Activated T-cell treated with anti-CD3 and anti-CD28 coated beads, Interleukin-2, amount 50 U/mL, for 24 hours (primary cell): ENCODE measurements around the gene TAS1R2.
"Not testable (repeated sequence)": the region's sequence is repeated elsewhere in the genome, so short reads cannot be mapped to it uniquely, and the experiment has no call there.

Experiments used
- DNase-seq: peaks from one replicate; pipeline ENCODE4 v3.0.0-alpha.2; 2020
- H3K27ac Mint-ChIP-seq: 2 replicates; pipeline ENCODE4 v1.8.0; 2020; ENCODE audit warnings: mild to moderate bottlenecking, mixed read lengths
- H3K27me3 Mint-ChIP-seq: 2 replicates; pipeline ENCODE4 v1.8.0; 2020; ENCODE audit warnings: mixed read lengths
- H3K36me3 Mint-ChIP-seq: 2 replicates; pipeline ENCODE4 v1.8.0; 2020; ENCODE audit warnings: low read depth, mixed read lengths
- H3K4me1 Mint-ChIP-seq: 2 replicates; pipeline ENCODE4 v1.8.0; 2020; ENCODE audit warnings: low read depth, mixed read lengths
- H3K4me3 Mint-ChIP-seq: 2 replicates; pipeline ENCODE4 v1.8.0; 2020; ENCODE audit warnings: mild to moderate bottlenecking, moderate library complexity, mixed read lengths
- H3K9me3 Mint-ChIP-seq: 2 replicates; pipeline ENCODE4 v1.8.0; 2020; ENCODE audit warnings: mixed read lengths

TAS1R2 gene

DNA sequence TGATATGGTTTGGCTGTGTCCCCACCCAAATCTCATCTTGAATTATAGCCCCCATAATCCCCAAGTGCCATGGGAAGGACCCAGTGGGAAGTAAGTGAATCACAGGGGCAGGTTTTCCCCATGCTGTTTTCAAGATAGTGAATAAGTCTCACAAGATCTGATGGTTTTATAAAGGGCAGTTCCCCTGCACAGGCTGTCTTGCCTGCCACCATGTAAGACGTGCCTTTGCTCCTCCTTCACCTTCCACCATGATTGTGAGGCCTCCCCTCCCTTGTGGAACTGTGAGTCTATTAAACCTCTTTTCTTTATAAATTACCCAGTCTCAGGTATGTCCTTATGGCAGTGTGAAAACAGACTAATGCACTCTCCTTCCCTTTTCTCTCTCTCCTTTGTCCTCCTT, 27.1 kb downstream of the TAS1R2 start:
- H3K36me3 Mint-ChIP-seq, H3K9me3 Mint-ChIP-seq, H3K4me1 Mint-ChIP-seq, H3K4me3 Mint-ChIP-seq, H3K27ac Mint-ChIP-seq, DNase-seq: not testable (repeated sequence)
- H3K27me3 Mint-ChIP-seq, result peaks cover 38% of the 10 kb centered on the region

GRCh38 chr1:18831656-18832055, 27.8 kb downstream of the TAS1R2 start:
- no peak for DNase-seq
- no peaks in the 10 kb centered on the region for H3K36me3 Mint-ChIP-seq

GRCh38 chr1:18830596-18830995, 28.9 kb downstream of the TAS1R2 start:
- peaks cover 37% of the 10 kb centered on the region for H3K27me3 Mint-ChIP-seq
- H3K36me3 Mint-ChIP-seq, result no peaks in the 10 kb centered on the region
- peaks cover 2% of the 10 kb centered on the region for H3K9me3 Mint-ChIP-seq
- H3K4me3 Mint-ChIP-seq, result no peak overlapping the region
- DNase-seq, result no peak
- no peak overlapping the region for H3K27ac Mint-ChIP-seq
- no peaks in the 10 kb centered on the region for H3K4me1 Mint-ChIP-seq

More at GRCh38 chr1:18831656-18832055, 27.8 kb downstream of the TAS1R2 start:
- Mint-ChIP-seq H3K27ac (no peak overlapping the region), H3K27me3 (peaks cover 34% of the 10 kb centered on the region), H3K4me1 (no peaks in the 10 kb centered on the region), H3K9me3 (peaks cover 2% of the 10 kb centered on the region), H3K4me3 (no peak overlapping the region)

DNA sequence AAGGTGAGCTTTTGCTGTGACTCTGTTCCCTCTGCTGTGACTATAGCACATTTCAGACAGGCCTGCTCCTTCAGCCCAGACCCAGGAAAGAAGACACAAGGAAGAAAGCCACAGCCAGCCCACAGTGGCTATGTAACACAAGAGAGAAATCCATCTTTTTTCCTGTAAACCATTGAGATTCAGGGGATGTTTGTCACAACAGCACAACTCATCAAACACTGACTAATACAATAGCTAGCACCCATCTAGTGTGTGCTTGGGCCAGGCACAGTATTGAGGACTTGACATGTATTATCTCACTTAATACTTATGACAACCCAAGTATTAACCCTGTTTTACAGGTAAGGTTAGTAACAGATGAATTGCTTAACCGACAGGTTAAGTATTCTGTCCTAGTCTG, 29.8 kb downstream of the TAS1R2 start:
- no peaks in the 10 kb centered on the region for H3K36me3 Mint-ChIP-seq
- H3K4me1 Mint-ChIP-seq, result no peaks in the 10 kb centered on the region
- H3K4me3 Mint-ChIP-seq, result no peak overlapping the region
- H3K27ac Mint-ChIP-seq, result no peak overlapping the region
- peaks cover 2% of the 10 kb centered on the region for H3K9me3 Mint-ChIP-seq
- peaks cover 28% of the 10 kb centered on the region for H3K27me3 Mint-ChIP-seq
- DNase-seq, result no peak

- peaks cover 2% of the 10 kb centered on the region for H3K9me3 Mint-ChIP-seq
- no peaks in the 10 kb centered on the region for H3K4me1 Mint-ChIP-seq
- no peak overlapping the region for H3K27ac Mint-ChIP-seq
- no peak overlapping the region for H3K4me3 Mint-ChIP-seq
- DNase-seq, result no peak
- peaks cover 27% of the 10 kb centered on the region for H3K27me3 Mint-ChIP-seq
- H3K36me3 Mint-ChIP-seq, result no peaks in the 10 kb centered on the region
Observed at GRCh38 chr1:18828224-18828623, 31.2 kb downstream of the TAS1R2 start.

GRCh38 chr1:18823438-18823837, 36.0 kb downstream of the TAS1R2 start:
- Mint-ChIP-seq H3K4me3 (no peak overlapping the region), H3K36me3 (no peaks in the 10 kb centered on the region), H3K27ac (no peak overlapping the region), H3K4me1 (no peaks in the 10 kb centered on the region), H3K9me3 (no peaks in the 10 kb centered on the region), H3K27me3 (peaks cover 45% of the 10 kb centered on the region)
- no peak for DNase-seq

GRCh38 chr1:18820791-18821641, 38.4 kb downstream of the TAS1R2 start:
- no peak overlapping the region for H3K27ac Mint-ChIP-seq
- H3K4me3 Mint-ChIP-seq, result no peak overlapping the region
- DNase-seq, result peak; percentile 79
- no peaks in the 10 kb centered on the region for H3K4me1 Mint-ChIP-seq
- peaks cover 47% of the 10 kb centered on the region for H3K27me3 Mint-ChIP-seq
- no peaks in the 10 kb centered on the region for H3K36me3 Mint-ChIP-seq
- no peaks in the 10 kb centered on the region for H3K9me3 Mint-ChIP-seq

DNA sequence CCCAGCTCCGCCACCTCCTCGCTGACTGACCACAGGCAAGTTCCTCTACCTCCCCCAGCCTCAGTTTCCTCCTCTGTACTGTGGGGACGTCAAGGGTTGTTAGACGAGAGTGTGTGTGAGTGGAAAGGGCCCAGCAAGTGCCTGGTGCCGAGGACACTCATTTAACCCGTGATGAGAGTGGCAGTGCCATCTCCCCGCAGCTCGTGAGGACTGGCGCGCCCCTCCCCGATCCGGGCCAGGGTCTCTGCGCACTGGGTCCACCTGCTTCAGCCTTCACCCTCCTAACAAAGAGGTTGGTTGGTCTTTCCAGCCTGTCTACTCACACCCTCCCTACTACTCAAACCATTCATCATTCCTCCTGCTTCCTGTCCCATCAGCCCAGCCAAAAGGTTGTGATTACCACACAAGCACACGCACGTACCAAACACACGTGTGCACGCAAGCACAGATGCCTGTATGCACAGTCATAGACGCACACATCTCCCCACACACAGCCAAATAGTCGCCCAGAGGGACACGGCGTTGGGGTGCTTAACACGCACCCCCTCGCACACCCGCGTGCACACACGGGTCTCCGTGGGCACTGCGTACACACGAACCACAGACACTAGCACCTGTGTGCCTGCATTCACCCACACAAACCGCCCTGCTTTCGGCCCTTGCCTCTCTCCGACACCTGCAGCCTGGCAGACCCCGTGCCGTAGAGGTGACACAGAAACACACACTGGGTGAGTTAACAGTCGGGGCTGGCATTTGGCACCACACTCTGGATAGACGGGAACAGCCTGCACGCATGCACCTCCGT, 39.3 kb downstream of the TAS1R2 start:
- Mint-ChIP-seq H3K4me3 (no peak overlapping the region), H3K4me1 (no peaks in the 10 kb centered on the region), H3K9me3 (no peaks in the 10 kb centered on the region), H3K36me3 (no peaks in the 10 kb centered on the region), H3K27me3 (peaks cover 44% of the 10 kb centered on the region), H3K27ac (no peak overlapping the region)
- no peak for DNase-seq

DNA sequence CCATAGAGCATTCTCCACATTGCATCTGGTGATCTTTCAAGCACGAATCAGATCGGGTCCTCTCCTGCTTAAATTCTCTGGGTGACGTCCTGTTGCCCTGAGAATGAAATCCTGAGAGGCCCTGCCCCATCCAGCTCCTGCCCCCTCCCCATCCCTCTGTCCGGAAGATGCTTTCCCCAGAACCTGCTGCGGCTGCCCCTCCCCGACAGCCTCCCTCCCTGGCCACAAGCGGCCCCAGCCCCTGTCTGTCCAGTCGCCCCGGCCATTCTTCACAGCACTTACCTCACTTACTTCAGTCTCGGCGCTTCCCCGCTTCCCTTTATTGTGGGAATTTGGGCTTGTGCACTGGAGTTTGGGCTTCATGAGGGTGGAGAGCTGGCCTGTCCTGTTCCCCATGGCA, 40.3 kb downstream of the TAS1R2 start:
- H3K4me1 Mint-ChIP-seq, result no peaks in the 10 kb centered on the region
- no peak overlapping the region for H3K27ac Mint-ChIP-seq
- no peaks in the 10 kb centered on the region for H3K36me3 Mint-ChIP-seq
- peaks cover 44% of the 10 kb centered on the region for H3K27me3 Mint-ChIP-seq
- H3K4me3 Mint-ChIP-seq, result no peak overlapping the region
- DNase-seq, result no peak
- no peaks in the 10 kb centered on the region for H3K9me3 Mint-ChIP-seq

GRCh38 chr1:18817795-18818435, 41.5 kb downstream of the TAS1R2 start:
- Mint-ChIP-seq H3K4me3 (no peak overlapping the region), H3K27me3 (peaks cover 44% of the 10 kb centered on the region)

DNA sequence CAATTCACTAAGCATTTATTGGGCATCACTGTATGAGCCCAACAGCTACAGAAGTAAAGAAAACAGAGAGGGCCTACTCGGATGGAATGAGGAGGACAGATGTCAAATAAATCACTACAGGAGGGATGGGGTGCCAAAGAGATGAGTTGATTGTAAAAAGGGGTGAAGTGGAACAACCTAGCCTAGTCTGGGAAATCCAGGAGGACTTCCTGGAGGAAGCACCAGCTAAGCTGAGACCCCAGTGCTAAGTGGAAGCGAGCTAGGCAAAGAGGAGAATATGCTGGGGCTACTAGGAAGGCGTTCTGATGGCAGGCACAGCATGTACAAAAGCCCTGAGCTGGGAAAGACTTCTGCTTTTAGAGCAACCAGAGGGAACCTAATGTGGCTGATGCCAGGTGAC, 42.1 kb downstream of the TAS1R2 start:
- Mint-ChIP-seq H3K4me1 (no peaks in the 10 kb centered on the region), H3K36me3 (no peaks in the 10 kb centered on the region), H3K9me3 (no peaks in the 10 kb centered on the region), H3K4me3 (no peak overlapping the region), H3K27ac (no peak overlapping the region), H3K27me3 (peaks cover 44% of the 10 kb centered on the region)
- DNase-seq, result no peak

More at GRCh38 chr1:18817795-18818435, 41.5 kb downstream of the TAS1R2 start:
- H3K4me1 Mint-ChIP-seq, result no peaks in the 10 kb centered on the region
- DNase-seq, result no peak
- H3K9me3 Mint-ChIP-seq, result no peaks in the 10 kb centered on the region
- no peaks in the 10 kb centered on the region for H3K36me3 Mint-ChIP-seq
- H3K27ac Mint-ChIP-seq, result no peak overlapping the region

DNA sequence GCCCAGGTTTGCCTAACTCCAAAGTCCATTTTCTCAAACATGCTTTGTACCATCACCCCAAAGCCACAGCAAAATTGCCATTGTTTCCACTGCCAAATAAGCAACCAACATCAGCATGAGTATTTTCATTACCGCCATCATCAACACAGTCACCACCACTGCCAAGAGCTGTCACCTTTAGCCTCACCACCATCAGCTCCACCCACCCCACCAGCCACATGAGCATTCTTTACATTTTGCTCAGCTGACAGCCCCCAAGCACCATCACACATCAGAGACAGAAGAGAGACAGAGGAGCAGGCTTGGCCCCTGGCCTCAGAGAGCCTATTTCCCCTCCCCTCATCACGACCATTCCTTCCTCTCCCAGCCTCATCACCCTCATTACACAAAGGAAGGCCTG, 42.7 kb downstream of the TAS1R2 start:
- no peaks in the 10 kb centered on the region for H3K9me3 Mint-ChIP-seq
- H3K27ac Mint-ChIP-seq, result no peak overlapping the region
- DNase-seq, result no peak
- no peak overlapping the region for H3K4me3 Mint-ChIP-seq
- H3K27me3 Mint-ChIP-seq, result peaks cover 44% of the 10 kb centered on the region
- no peaks in the 10 kb centered on the region for H3K4me1 Mint-ChIP-seq
- H3K36me3 Mint-ChIP-seq, result no peaks in the 10 kb centered on the region

DNA sequence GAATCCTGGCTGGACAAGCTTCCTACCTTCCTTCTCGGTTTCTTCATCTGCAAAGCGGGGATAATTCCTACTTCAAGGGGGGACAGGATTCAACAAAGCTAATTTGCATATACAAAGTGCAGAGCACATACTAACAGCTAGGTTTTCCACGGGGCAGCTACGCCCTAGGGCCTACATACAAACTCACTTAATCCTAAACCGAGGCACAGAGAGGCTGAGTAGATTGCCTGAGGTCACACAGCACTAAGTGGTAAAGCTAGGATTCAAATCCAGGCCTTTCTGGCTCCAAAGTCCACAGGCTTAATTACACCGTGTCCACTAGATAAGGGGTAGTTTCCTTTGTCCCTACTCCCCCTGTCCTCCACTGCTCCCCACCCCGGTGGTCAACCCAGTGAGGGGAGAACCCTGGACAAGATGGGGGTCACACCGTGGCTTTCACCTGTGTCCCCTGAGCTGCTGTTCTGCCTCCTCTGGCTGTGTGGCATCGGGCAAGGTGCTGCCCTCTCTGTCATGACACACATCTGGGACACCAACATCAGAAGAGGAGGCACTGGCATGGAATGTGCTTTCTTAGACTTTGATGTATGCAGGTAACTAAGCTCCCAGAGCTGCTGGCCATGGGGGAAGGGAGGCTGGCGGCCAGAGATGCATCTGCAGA, 44.5 kb downstream of the TAS1R2 start:
- peaks cover 30% of the 10 kb centered on the region for H3K27me3 Mint-ChIP-seq
- H3K9me3 Mint-ChIP-seq, result no peaks in the 10 kb centered on the region
- H3K36me3 Mint-ChIP-seq, result no peaks in the 10 kb centered on the region
- no peak for DNase-seq
- no peak overlapping the region for H3K27ac Mint-ChIP-seq
- H3K4me3 Mint-ChIP-seq, result no peak overlapping the region
- H3K4me1 Mint-ChIP-seq, result no peaks in the 10 kb centered on the region

DNA sequence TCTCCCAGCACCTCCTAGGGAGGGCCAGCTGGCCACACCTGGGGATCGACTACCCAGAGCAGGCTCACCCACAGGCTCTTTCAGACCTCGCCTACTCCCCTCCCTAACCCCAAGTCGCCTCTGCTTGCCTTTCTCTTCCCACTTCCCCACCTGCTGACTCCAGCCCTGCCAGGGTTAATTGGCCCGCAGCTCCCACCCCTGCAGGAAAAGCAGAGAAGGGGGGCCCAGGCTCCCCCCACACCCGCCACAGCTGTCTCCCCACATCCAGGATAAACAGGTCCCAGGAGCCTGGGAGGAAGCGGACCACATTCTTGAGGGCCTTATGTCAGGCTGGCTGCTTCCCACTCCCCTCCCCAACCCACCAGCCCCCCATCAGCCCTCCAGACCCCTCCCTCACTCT, 45.0 kb downstream of the TAS1R2 start:
- Mint-ChIP-seq H3K4me3 (no peak overlapping the region), H3K27me3 (peaks cover 24% of the 10 kb centered on the region), H3K27ac (no peak overlapping the region), H3K4me1 (no peaks in the 10 kb centered on the region), H3K36me3 (no peaks in the 10 kb centered on the region), H3K9me3 (no peaks in the 10 kb centered on the region)
- DNase-seq, result no peak
